ENCODE data around the gene HLX.

- TF ChIP-seq, protein P1, sequence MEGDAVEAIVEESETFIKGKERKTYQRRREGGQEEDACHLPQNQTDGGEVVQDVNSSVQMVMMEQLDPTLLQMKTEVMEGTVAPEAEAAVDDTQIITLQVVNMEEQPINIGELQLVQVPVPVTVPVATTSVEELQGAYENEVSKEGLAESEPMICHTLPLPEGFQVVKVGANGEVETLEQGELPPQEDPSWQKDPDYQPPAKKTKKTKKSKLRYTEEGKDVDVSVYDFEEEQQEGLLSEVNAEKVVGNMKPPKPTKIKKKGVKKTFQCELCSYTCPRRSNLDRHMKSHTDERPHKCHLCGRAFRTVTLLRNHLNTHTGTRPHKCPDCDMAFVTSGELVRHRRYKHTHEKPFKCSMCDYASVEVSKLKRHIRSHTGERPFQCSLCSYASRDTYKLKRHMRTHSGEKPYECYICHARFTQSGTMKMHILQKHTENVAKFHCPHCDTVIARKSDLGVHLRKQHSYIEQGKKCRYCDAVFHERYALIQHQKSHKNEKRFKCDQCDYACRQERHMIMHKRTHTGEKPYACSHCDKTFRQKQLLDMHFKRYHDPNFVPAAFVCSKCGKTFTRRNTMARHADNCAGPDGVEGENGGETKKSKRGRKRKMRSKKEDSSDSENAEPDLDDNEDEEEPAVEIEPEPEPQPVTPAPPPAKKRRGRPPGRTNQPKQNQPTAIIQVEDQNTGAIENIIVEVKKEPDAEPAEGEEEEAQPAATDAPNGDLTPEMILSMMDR (IDR thresholded peaks at IDR 0.05) = no peak
- TF ChIP-seq EP300 (IDR thresholded peaks at IDR 0.05; ENCODE audit: low read depth) = no peak
These were observed 38.0 kb upstream of the HLX start for GRCh38 chr1:220841293-220841692.

Measured in transverse colon (tissue), 3 donors.